K562 (cell line): Measurements from ENCODE around the gene BEND6. TPM values are rescaled to one million over a fixed set of nuclear protein-coding genes. Genes with fewer than 3 reads are reported as not detected.

Source experiments
- ATAC-seq: fragments of 200-7000 bp; cut with Tn5 transposase; 3 replicates; pipeline ENCODE4 v1.9.1; 2020; ENCODE audit warnings: moderate library complexity
- BruUV-seq: library from RNA; stranded (reverse); fragments of 400-500 nt; replicated peaks from 2 replicates; lab custom pipeline; 2021; lab: Mats Ljungman, UMichigan
- CTCF ChIA-PET: fragments of 300-600 bp; formaldehyde crosslinking; extraction: SDS; loops from one replicate; lab custom pipeline; 2021; ENCODE audit warnings: low intra/inter-chr PET ratio; lab: Yijun Ruan, JAX
- POLR2A ChIA-PET: fragments of 300-600, 350-650 bp; sonication (Branson Sonifier 250); formaldehyde crosslinking; extraction: SDS; loops from one replicate; lab custom pipeline; 2021; ENCODE audit warnings: antibody characterized with exemption, inconsistent platforms; lab: Yijun Ruan, JAX
- DNase-seq, 4 experiments: peaks; one replicate each; pipeline versions ENCODE4 v3.0.0 to v3.0.0-alpha.2; 2011 to 2018; ENCODE audit warnings: low spot score in 3 of 4, mixed read lengths in 3 of 4; ENCODE audit errors: extremely low read depth in 1 of 4
- FAIRE-seq: peaks from 2 replicates; lab custom pipeline; 2011; peaks lifted over from hg19 to GRCh38; lab: Jason Lieb, UNC
- H2AFZ ChIP-seq: 2 replicates; pipeline ENCODE4 v1.6.0; 2011; ENCODE audit warnings: low read depth, low read length, control low read depth, inconsistent platforms
- H3K27ac ChIP-seq: fragments of 200-600 bp; 3 replicates; pipeline ENCODE4 v1.8.0; 2011; ENCODE audit warnings: low read depth, mild to moderate bottlenecking, control low read depth, inconsistent platforms, low read length, moderate library complexity, mixed read lengths; ENCODE audit errors: extremely low read depth
- H3K27me3 ChIP-seq, 2 experiments: fragments of 300-600 bp in 1 of 2; 2 replicates in 1 of 2; 3 replicates in 1 of 2; pipeline versions ENCODE4 v1.6.0 to v1.8.0; 2011; ENCODE audit warnings: inconsistent platforms in 2 of 2, low read length in 2 of 2, mild to moderate bottlenecking in 1 of 2, mixed read lengths in 1 of 2, moderate library complexity in 1 of 2; ENCODE audit not compliant: control insufficient read depth in 2 of 2, insufficient read depth in 2 of 2
- H3K36me3 ChIP-seq: fragments of 300-600 bp; 3 replicates; pipeline ENCODE4 v1.8.0; 2011; ENCODE audit warnings: mild to moderate bottlenecking, low read length, inconsistent platforms; ENCODE audit not compliant: control insufficient read depth, insufficient read depth
- H3K4me1 ChIP-seq, 2 experiments: fragments of 200-600 bp in 1 of 2; replicated peaks in 1 of 2; 2 replicates in 1 of 2; 3 replicates in 1 of 2; pipeline versions ENCODE4 v1.5.1 to v1.8.0; 2011; ENCODE audit warnings: inconsistent platforms in 2 of 2, low read length in 2 of 2, mild to moderate bottlenecking in 1 of 2, mixed read lengths in 1 of 2, moderate library complexity in 1 of 2; ENCODE audit not compliant: control insufficient read depth in 2 of 2, insufficient read depth in 2 of 2
- H3K4me2 ChIP-seq: 2 replicates; pipeline ENCODE4 v1.6.1; 2011; ENCODE audit warnings: low read length, control low read depth, inconsistent platforms, mixed read lengths; ENCODE audit not compliant: insufficient read depth
- H3K4me3 ChIP-seq: fragments of 200-600 bp; sonication (generic), shearing (Covaris generic); 2 replicates; pipeline ENCODE4 v1.5.1; 2016; ENCODE audit warnings: control low read depth, inconsistent platforms
- H3K79me2 ChIP-seq: fragments of 200-600 bp; 3 replicates; pipeline ENCODE4 v1.8.0; 2011; ENCODE audit warnings: low read length, inconsistent platforms; ENCODE audit not compliant: control insufficient read depth, insufficient read depth
- H3K9ac ChIP-seq, 2 experiments: 2 replicates each; pipeline versions ENCODE4 v1.6.0 to v1.6.1; 2011; ENCODE audit warnings: low read depth in 2 of 2, low read length in 2 of 2, control low read depth in 1 of 2, inconsistent platforms in 1 of 2, mild to moderate bottlenecking in 1 of 2, mixed read lengths in 1 of 2; ENCODE audit not compliant: insufficient read depth in 1 of 2
- H3K9me1 ChIP-seq: one replicate; pipeline ENCODE4 v1.6.0; 2011; ENCODE audit warnings: inconsistent platforms, mild to moderate bottlenecking, low read length, moderate library complexity; ENCODE audit not compliant: control insufficient read depth, insufficient read depth
- H3K9me3 ChIP-seq: replicated peaks from 2 replicates; pipeline ENCODE4 v1.5.1; 2011; ENCODE audit warnings: low read depth, low read length, inconsistent platforms; ENCODE audit not compliant: control insufficient read depth, insufficient read depth
- H4K20me1 ChIP-seq: replicated peaks from 2 replicates; pipeline ENCODE4 v1.6.1; 2011; ENCODE audit warnings: low read length, inconsistent platforms, mixed read lengths; ENCODE audit not compliant: control insufficient read depth, insufficient read depth
- BACH1 ChIP-seq: fragments of 200-800 bp; sonication (Bioruptor generic); IDR thresholded peaks from 2 replicates; pipeline ENCODE4 v1.6.1; 2016; ENCODE audit warnings: missing genetic modification characterization, missing compliant biosample characterization
- ELF4 ChIP-seq: fragments of 450-650 bp; formaldehyde crosslinking; IDR thresholded peaks from 2 replicates; pipeline ENCODE4 v1.4.0; 2022; ENCODE audit warnings: missing genetic modification characterization
- GTF2F1 ChIP-seq: IDR thresholded peaks from 2 replicates; pipeline ENCODE4 v1.6.1; 2011; ENCODE audit warnings: low read depth, low read length, improper control_type of control experiment
- HLTF ChIP-seq: fragments of 450-650 bp; IDR thresholded peaks from 2 replicates; pipeline ENCODE4 v1.6.1; 2016
- HNRNPLL ChIP-seq: fragments of 200-400 bp; formaldehyde crosslinking; IDR thresholded peaks from 2 replicates; pipeline ENCODE4 v1.6.1; 2017; ENCODE audit warnings: low read length, low read depth, mild to moderate bottlenecking; ENCODE audit not compliant: poor library complexity, severe bottlenecking
- MEIS2 ChIP-seq: fragments of 450-650 bp; IDR thresholded peaks from 2 replicates; pipeline ENCODE4 v1.6.1; 2014; ENCODE audit warnings: mild to moderate bottlenecking; ENCODE audit not compliant: partially characterized antibody
- SMAD2 ChIP-seq: fragments of 150-350 bp; IDR thresholded peaks from 2 replicates; pipeline ENCODE4 v1.6.1; 2014; ENCODE audit warnings: low read depth, mild to moderate bottlenecking, low read length
- ZNF311 ChIP-seq: fragments of 250-450 bp; sonication (Bioruptor Pico); IDR thresholded peaks from 2 replicates; pipeline ENCODE4 v1.4.0; 2020; ENCODE audit warnings: mild to moderate bottlenecking, moderate library complexity
- ZNF589 ChIP-seq: fragments of 200-800 bp; sonication (Bioruptor generic); IDR thresholded peaks from 2 replicates; pipeline ENCODE4 v1.6.1; 2016; ENCODE audit warnings: low read depth, missing genetic modification characterization, missing compliant biosample characterization
- ZSCAN29 ChIP-seq: fragments of 450-650 bp; IDR thresholded peaks from 2 replicates; pipeline ENCODE4 v1.6.1; 2017
- ZZZ3 ChIP-seq: fragments of 450-650 bp; IDR thresholded peaks from 2 replicates; pipeline ENCODE4 v1.6.1; 2016; ENCODE audit warnings: antibody characterized with exemption, mild to moderate bottlenecking, moderate library complexity
- WGBS: fragments of 100-300 bp; shearing (Covaris generic); methylation state at CpG from one replicate; pipeline ENCODE4 v1.1.6; 2016; ENCODE audit warnings: low coverage, mixed read lengths; ENCODE audit not compliant: insufficient coverage; ENCODE audit errors: missing lambda C conversion rate; 5-methylcytosine and 5-hydroxymethylcytosine counted together
- in situ Hi-C: fragments of 300-500 bp; cut with MboI; formaldehyde crosslinking; loops from 4 replicates; pipeline ENCODE4 v1.15.0; 2018; ENCODE audit warnings: inconsistent platforms, mixed read lengths
- intact Hi-C: fragments of 100-400 bp; cut with micrococcal nuclease; formaldehyde crosslinking; loops from 2 replicates; pipeline ENCODE4 v1.14.2; 2022
- polyA plus RNA-seq, 8 experiments: library from polyadenylated mRNA; depleted of rRNA in 4 of 8; stranded (reverse) in 5 of 8; unstranded in 3 of 8; fragments of >200 nt; fragmentation: Nextera tagmentation in 2 of 8; fragmentation: Illumina TruSeq in 1 of 8; extraction: Ambion mirVana in 2 of 8; extraction: Trizol in 1 of 8; gene quantifications; 2 replicates each; pipeline versions ENCODE4 v1.2.1 to v1.2.3, GENCODE V29; 2011 to 2014; ENCODE audit warnings: inconsistent platforms in 1 of 8, missing spikeins in 1 of 8
- total RNA-seq, 7 experiments: library from RNA; depleted of rRNA in 6 of 7; stranded (reverse); fragments of >200 nt in 6 of 7; fragmentation: Illumina TruSeq in 2 of 7; extraction: Trizol in 2 of 7; gene quantifications; 2 replicates each; pipeline versions ENCODE4 v1.2.1 to v1.2.3, GENCODE V29; 2011 to 2021; ENCODE audit warnings: low replicate concordance in 1 of 7
- TF ChIP-seq, protein P1 (sequence below), 2 experiments: fragments of 200-800 bp in 1 of 2; sonication (Bioruptor generic) in 1 of 2; sonication (generic) in 1 of 2; formaldehyde crosslinking in 1 of 2; IDR thresholded peaks in 1 of 2; conservative IDR thresholded peaks in 1 of 2; 2 replicates each; pipeline versions ENCODE4 v1.5.0 to v1.6.1; 2016 to 2020; ENCODE audit warnings: missing compliant biosample characterization in 1 of 2, missing genetic modification characterization in 1 of 2, missing genetic modification reagents in 1 of 2
- TF ChIP-seq, protein P2 (sequence below): IDR thresholded peaks from 2 replicates; pipeline ENCODE4 v1.6.1; 2012; ENCODE audit warnings: low read depth, low read length, improper control_type of control experiment, borderline replicate concordance
- TF ChIP-seq, protein P3 (sequence below): sonication (generic); formaldehyde crosslinking; IDR thresholded peaks from 2 replicates; pipeline ENCODE4 v1.8.1; 2022; ENCODE audit warnings: missing genetic modification reagents
- TF ChIP-seq, protein P4 (sequence below): fragments of 250-450 bp; sonication (Bioruptor Pico); IDR thresholded peaks from 2 replicates; pipeline ENCODE4 v1.5.1; 2021; ENCODE audit warnings: mild to moderate bottlenecking
- TF ChIP-seq, protein P5 (sequence below): sonication (generic); formaldehyde crosslinking; IDR thresholded peaks from 2 replicates; pipeline ENCODE4 v1.8.0; 2022; ENCODE audit warnings: mild to moderate bottlenecking, low read depth, missing genetic modification reagents

BEND6 gene
- total and polyA plus RNA-seq, 9 of the 15 experiments (the other 6 are each of a cell fraction or from before 2014, with no cell fraction given), result 0.37 to 4.0 (median 1.1) TPM

DNA sequence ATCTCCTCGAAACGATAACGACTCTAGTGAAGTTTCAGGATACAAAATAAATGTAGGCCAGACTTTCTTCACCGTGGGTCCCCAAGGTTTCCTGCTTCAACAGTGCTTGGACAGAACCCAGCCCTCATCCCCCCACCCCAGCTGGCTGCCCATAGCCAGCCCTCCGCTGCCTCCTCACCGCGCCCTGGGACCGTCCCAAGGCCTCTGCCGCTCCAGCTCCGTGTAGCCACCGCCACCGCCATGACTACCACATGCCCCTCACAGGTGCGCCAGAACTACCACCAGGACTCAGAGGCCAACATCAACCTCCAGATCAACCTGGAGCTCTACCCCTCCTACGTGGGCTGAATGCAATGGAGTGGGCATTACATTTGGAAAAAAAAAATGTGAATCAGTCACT, 49.4 kb downstream of the BEND6 start (continued):
- TF ChIP-seq, protein P1, sequence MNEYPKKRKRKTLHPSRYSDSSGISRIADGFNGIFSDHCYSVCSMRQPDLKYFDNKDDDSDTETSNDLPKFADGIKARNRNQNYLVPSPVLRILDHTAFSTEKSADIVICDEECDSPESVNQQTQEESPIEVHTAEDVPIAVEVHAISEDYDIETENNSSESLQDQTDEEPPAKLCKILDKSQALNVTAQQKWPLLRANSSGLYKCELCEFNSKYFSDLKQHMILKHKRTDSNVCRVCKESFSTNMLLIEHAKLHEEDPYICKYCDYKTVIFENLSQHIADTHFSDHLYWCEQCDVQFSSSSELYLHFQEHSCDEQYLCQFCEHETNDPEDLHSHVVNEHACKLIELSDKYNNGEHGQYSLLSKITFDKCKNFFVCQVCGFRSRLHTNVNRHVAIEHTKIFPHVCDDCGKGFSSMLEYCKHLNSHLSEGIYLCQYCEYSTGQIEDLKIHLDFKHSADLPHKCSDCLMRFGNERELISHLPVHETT (CRISPR knock-in tag; conservative IDR thresholded peaks at IDR 0.05 in 1 of 2, IDR thresholded peaks at IDR 0.05 in 1 of 2), result no peak
- TF ChIP-seq ZZZ3, result no peak
- TF ChIP-seq ZSCAN29, result no peak
- no peak for TF ChIP-seq ZNF589
- TF ChIP-seq HLTF, result no peak
- no peak for TF ChIP-seq MEIS2
- no peak for TF ChIP-seq ZNF311

DNA sequence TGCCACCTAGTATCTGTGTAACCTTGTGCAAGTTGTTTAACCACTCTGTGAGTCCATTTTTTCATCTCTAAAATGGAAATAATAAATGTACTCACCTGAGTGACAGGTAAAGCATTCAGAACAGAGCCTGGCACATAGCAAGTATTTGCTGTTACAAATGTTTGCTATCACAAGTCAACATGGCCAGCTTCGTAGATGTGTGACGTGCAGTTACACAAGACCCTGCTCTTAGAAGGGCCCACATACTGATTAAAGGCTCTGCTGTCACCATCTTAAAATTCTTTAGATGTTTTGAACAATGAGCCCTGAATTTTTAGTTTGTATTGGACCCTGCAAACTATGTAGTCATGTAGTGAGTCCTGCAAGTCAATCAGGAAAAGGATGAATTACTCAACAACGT, 51.2 kb downstream of the BEND6 start:
- Histone ChIP-seq H3K36me3 (no peaks in the 10 kb centered on the region), H3K27me3 (no peaks in the 10 kb centered on the region), H3K9me1 (no peaks in the 10 kb centered on the region), H3K4me1 (no peaks in the 10 kb centered on the region; a peak in 1 of 5 replicates), H3K27ac (no peak overlapping the region), H4K20me1 (no peaks in the 10 kb centered on the region), H3K9ac (no peak overlapping the region), H3K4me2 (no peak overlapping the region), H3K4me3 (no peak overlapping the region), H3K9me3 (no peaks in the 10 kb centered on the region), H2AFZ (no peak overlapping the region), H3K79me2 (no peaks in the 10 kb centered on the region)
- ChIA-PET POLR2A (no interaction called here), CTCF (no interaction called here)
- no TSS peak for BruUV-seq
- DNase-seq (no peak), FAIRE-seq (no peak), ATAC-seq (peak; percentile 42; the same call in 1 of the 3 replicates)
- WGBS, result 50% methylated on average over 3 of the region's 3 CpGs
- intact Hi-C loops, result no loop called here
- in situ Hi-C loops, result no loop called here
- TF ChIP-seq GTF2F1, result no peak
- TF ChIP-seq, protein P2, sequence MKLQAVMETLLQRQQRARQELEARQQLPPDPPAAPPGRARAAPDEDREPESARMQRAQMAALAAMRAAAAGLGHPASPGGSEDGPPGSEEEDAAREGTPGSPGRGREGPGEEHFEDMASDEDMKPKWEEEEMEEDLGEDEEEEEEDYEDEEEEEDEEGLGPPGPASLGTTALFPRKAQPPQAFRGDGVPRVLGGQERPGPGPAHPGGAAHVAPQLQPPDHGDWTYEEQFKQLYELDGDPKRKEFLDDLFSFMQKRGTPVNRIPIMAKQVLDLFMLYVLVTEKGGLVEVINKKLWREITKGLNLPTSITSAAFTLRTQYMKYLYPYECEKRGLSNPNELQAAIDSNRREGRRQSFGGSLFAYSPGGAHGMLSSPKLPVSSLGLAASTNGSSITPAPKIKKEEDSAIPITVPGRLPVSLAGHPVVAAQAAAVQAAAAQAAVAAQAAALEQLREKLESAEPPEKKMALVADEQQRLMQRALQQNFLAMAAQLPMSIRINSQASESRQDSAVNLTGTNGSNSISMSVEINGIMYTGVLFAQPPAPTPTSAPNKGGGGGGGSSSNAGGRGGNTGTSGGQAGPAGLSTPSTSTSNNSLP, result no peak
- TF ChIP-seq, protein P3, sequence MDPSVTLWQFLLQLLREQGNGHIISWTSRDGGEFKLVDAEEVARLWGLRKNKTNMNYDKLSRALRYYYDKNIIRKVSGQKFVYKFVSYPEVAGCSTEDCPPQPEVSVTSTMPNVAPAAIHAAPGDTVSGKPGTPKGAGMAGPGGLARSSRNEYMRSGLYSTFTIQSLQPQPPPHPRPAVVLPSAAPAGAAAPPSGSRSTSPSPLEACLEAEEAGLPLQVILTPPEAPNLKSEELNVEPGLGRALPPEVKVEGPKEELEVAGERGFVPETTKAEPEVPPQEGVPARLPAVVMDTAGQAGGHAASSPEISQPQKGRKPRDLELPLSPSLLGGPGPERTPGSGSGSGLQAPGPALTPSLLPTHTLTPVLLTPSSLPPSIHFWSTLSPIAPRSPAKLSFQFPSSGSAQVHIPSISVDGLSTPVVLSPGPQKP (CRISPR knock-in tag), result no peak
- TF ChIP-seq BACH1, result no peak
- TF ChIP-seq SMAD2, result no peak
- TF ChIP-seq, protein P4, sequence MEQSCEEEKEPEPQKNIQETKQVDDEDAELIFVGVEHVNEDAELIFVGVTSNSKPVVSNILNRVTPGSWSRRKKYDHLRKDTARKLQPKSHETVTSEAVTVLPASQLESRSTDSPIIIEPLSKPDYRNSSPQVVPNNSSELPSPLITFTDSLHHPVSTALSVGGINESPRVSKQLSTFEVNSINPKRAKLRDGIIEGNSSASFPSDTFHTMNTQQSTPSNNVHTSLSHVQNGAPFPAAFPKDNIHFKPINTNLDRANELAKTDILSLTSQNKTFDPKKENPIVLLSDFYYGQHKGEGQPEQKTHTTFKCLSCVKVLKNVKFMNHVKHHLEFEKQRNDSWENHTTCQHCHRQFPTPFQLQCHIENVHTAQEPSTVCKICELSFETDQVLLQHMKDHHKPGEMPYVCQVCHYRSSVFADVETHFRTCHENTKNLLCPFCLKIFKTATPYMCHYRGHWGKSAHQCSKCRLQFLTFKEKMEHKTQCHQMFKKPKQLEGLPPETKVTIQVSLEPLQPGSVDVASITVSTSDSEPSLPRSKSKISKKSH, result no peak
- no peak for TF ChIP-seq HNRNPLL
- TF ChIP-seq, protein P5, sequence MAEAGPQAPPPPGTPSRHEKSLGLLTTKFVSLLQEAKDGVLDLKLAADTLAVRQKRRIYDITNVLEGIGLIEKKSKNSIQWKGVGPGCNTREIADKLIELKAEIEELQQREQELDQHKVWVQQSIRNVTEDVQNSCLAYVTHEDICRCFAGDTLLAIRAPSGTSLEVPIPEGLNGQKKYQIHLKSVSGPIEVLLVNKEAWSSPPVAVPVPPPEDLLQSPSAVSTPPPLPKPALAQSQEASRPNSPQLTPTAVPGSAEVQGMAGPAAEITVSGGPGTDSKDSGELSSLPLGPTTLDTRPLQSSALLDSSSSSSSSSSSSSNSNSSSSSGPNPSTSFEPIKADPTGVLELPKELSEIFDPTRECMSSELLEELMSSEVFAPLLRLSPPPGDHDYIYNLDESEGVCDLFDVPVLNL (CRISPR knock-in tag), result no peak
- no peak for TF ChIP-seq ELF4 (CRISPR knock-in tag)
